ENCODE data around the gene RFX3.

DNA sequence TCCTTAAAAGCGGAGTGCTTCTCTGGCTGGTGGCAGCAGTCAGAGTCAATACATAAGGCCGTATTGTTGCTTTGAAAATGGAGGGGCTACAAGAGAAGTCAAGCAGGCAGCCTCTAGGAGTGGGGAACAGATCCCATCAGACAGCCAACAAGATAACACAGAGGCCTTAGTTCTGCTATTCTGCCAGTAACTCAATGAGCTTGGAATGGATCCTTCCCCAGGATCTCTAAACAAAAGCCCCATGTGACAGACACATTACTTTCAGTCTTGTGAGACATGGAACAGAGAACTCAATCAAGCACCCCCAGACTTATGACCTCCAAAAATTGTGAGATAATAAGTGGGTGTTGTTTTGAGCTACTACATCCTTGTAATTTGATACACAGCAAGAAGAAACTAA lies 158.6 kb downstream of the RFX3 start:
- TF ChIP-seq GLIS1 (tag by site-specific recombination; IDR thresholded peaks at IDR 0.05) (no peak), ZNF132 (tag by site-specific recombination; IDR thresholded peaks at IDR 0.05; ENCODE audit: borderline replicate concordance) (no peak), ZBTB8A (tag by site-specific recombination; IDR thresholded peaks at IDR 0.05) (no peak), MEIS1 (CRISPR knock-in tag; IDR thresholded peaks at IDR 0.05; ENCODE audit: borderline replicate concordance) (no peak), ZNF521 (tag by site-specific recombination; IDR thresholded peaks at IDR 0.05) (no peak)
- TF ChIP-seq, protein P1, sequence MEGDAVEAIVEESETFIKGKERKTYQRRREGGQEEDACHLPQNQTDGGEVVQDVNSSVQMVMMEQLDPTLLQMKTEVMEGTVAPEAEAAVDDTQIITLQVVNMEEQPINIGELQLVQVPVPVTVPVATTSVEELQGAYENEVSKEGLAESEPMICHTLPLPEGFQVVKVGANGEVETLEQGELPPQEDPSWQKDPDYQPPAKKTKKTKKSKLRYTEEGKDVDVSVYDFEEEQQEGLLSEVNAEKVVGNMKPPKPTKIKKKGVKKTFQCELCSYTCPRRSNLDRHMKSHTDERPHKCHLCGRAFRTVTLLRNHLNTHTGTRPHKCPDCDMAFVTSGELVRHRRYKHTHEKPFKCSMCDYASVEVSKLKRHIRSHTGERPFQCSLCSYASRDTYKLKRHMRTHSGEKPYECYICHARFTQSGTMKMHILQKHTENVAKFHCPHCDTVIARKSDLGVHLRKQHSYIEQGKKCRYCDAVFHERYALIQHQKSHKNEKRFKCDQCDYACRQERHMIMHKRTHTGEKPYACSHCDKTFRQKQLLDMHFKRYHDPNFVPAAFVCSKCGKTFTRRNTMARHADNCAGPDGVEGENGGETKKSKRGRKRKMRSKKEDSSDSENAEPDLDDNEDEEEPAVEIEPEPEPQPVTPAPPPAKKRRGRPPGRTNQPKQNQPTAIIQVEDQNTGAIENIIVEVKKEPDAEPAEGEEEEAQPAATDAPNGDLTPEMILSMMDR (tag by site-specific recombination; IDR thresholded peaks at IDR 0.05) = no peak
- TF ChIP-seq, protein P2, sequence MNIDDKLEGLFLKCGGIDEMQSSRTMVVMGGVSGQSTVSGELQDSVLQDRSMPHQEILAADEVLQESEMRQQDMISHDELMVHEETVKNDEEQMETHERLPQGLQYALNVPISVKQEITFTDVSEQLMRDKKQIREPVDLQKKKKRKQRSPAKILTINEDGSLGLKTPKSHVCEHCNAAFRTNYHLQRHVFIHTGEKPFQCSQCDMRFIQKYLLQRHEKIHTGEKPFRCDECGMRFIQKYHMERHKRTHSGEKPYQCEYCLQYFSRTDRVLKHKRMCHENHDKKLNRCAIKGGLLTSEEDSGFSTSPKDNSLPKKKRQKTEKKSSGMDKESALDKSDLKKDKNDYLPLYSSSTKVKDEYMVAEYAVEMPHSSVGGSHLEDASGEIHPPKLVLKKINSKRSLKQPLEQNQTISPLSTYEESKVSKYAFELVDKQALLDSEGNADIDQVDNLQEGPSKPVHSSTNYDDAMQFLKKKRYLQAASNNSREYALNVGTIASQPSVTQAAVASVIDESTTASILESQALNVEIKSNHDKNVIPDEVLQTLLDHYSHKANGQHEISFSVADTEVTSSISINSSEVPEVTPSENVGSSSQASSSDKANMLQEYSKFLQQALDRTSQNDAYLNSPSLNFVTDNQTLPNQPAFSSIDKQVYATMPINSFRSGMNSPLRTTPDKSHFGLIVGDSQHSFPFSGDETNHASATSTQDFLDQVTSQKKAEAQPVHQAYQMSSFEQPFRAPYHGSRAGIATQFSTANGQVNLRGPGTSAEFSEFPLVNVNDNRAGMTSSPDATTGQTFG (tag by site-specific recombination; IDR thresholded peaks at IDR 0.05; ENCODE audit: borderline replicate concordance) = no peak
- TF ChIP-seq, protein P3, sequence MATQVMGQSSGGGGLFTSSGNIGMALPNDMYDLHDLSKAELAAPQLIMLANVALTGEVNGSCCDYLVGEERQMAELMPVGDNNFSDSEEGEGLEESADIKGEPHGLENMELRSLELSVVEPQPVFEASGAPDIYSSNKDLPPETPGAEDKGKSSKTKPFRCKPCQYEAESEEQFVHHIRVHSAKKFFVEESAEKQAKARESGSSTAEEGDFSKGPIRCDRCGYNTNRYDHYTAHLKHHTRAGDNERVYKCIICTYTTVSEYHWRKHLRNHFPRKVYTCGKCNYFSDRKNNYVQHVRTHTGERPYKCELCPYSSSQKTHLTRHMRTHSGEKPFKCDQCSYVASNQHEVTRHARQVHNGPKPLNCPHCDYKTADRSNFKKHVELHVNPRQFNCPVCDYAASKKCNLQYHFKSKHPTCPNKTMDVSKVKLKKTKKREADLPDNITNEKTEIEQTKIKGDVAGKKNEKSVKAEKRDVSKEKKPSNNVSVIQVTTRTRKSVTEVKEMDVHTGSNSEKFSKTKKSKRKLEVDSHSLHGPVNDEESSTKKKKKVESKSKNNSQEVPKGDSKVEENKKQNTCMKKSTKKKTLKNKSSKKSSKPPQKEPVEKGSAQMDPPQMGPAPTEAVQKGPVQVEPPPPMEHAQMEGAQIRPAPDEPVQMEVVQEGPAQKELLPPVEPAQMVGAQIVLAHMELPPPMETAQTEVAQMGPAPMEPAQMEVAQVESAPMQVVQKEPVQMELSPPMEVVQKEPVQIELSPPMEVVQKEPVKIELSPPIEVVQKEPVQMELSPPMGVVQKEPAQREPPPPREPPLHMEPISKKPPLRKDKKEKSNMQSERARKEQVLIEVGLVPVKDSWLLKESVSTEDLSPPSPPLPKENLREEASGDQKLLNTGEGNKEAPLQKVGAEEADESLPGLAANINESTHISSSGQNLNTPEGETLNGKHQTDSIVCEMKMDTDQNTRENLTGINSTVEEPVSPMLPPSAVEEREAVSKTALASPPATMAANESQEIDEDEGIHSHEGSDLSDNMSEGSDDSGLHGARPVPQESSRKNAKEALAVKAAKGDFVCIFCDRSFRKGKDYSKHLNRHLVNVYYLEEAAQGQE (tag by site-specific recombination; IDR thresholded peaks at IDR 0.05) = no peak
- TF ChIP-seq, protein P4, sequence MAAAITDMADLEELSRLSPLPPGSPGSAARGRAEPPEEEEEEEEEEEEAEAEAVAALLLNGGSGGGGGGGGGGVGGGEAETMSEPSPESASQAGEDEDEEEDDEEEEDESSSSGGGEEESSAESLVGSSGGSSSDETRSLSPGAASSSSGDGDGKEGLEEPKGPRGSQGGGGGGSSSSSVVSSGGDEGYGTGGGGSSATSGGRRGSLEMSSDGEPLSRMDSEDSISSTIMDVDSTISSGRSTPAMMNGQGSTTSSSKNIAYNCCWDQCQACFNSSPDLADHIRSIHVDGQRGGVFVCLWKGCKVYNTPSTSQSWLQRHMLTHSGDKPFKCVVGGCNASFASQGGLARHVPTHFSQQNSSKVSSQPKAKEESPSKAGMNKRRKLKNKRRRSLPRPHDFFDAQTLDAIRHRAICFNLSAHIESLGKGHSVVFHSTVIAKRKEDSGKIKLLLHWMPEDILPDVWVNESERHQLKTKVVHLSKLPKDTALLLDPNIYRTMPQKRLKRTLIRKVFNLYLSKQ (tag by site-specific recombination; IDR thresholded peaks at IDR 0.05; ENCODE audit: borderline replicate concordance) = no peak
